ENCODE data around the gene TBX4. TPM values are rescaled to one million over a fixed set of nuclear protein-coding genes. Genes with fewer than 3 reads are reported as not detected.

Gene TBX4
- total and polyA plus RNA-seq, 2 of the 13 experiments (the other 11 are each of a cell fraction or from before 2014, with no cell fraction given), result 0.11 to 1.1 TPM

DNA sequence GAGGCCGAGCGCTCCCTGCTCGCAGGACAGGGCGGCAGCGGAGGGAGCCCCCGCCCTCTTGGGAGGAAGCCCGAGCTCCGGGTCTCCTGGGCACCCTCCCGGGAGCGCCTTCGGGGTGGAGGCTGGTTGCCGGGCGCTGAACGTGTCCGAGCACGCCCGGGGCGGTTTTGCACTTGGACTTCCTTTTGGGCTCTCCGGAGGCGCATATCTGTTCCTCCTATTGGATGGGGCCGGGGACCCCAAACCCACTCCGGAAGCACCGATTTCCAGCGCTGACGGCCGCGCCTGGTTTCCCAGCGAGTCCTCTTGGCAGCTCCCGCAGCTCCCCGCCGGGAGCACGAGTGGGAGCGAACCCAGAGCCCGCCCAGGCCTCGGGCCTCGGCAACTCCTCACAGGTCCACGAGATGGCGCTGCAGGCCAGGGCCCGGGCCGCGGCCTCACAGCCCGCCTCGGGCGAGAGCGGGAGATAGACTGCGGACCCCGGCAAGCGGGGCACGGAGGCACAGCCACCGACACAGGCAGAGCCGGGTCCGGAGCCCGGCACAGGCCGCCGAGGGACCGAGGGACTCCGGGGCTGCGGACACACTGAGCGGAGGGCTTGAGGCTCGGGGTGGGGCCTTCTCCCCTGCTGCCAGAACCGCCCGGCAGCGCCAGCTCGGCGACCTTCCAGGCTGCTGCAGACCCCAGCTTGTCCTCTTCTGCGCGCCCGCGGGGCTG, 39.9 kb upstream of the TBX4 start (continued):
- TF ChIP-seq TMF1 (CRISPR knock-in tag; IDR thresholded peaks at IDR 0.05; ENCODE audit: low read depth), result peak; percentile 77
- peak; percentile 85 for TF ChIP-seq ZSCAN20 (CRISPR knock-in tag; IDR thresholded peaks at IDR 0.05; ENCODE audit: borderline replicate concordance)
- TF ChIP-seq SKI (IDR thresholded peaks at IDR 0.05; ENCODE audit: partially characterized antibody), result peak; percentile 34
- TF ChIP-seq SMARCE1 (IDR thresholded peaks at IDR 0.05; ENCODE audit: borderline replicate concordance), result no peak
- TF ChIP-seq ZNF816 (CRISPR knock-in tag; IDR thresholded peaks at IDR 0.05; ENCODE audit: borderline replicate concordance), result no peak; the same call in 1 of the 2 replicates
- TF ChIP-seq, protein P1, sequence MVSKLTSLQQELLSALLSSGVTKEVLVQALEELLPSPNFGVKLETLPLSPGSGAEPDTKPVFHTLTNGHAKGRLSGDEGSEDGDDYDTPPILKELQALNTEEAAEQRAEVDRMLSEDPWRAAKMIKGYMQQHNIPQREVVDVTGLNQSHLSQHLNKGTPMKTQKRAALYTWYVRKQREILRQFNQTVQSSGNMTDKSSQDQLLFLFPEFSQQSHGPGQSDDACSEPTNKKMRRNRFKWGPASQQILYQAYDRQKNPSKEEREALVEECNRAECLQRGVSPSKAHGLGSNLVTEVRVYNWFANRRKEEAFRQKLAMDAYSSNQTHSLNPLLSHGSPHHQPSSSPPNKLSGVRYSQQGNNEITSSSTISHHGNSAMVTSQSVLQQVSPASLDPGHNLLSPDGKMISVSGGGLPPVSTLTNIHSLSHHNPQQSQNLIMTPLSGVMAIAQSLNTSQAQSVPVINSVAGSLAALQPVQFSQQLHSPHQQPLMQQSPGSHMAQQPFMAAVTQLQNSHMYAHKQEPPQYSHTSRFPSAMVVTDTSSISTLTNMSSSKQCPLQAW (CRISPR knock-in tag; IDR thresholded peaks at IDR 0.05), result peak; percentile 79
- no peak for TF ChIP-seq HIVEP1 (CRISPR knock-in tag; IDR thresholded peaks at IDR 0.05)
- TF ChIP-seq MZF1 (CRISPR knock-in tag; IDR thresholded peaks at IDR 0.05; ENCODE audit: borderline replicate concordance), result no peak
- TF ChIP-seq, protein P2, sequence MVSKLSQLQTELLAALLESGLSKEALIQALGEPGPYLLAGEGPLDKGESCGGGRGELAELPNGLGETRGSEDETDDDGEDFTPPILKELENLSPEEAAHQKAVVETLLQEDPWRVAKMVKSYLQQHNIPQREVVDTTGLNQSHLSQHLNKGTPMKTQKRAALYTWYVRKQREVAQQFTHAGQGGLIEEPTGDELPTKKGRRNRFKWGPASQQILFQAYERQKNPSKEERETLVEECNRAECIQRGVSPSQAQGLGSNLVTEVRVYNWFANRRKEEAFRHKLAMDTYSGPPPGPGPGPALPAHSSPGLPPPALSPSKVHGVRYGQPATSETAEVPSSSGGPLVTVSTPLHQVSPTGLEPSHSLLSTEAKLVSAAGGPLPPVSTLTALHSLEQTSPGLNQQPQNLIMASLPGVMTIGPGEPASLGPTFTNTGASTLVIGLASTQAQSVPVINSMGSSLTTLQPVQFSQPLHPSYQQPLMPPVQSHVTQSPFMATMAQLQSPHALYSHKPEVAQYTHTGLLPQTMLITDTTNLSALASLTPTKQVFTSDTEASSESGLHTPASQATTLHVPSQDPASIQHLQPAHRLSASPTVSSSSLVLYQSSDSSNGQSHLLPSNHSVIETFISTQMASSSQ (IDR thresholded peaks at IDR 0.05; ENCODE audit: low read depth), result no peak
- TF ChIP-seq, protein P2 (CRISPR knock-in tag; IDR thresholded peaks at IDR 0.05; ENCODE audit: borderline replicate concordance), result peak; percentile 59; the same call in 1 of the 2 replicates
- TF ChIP-seq, protein P3, sequence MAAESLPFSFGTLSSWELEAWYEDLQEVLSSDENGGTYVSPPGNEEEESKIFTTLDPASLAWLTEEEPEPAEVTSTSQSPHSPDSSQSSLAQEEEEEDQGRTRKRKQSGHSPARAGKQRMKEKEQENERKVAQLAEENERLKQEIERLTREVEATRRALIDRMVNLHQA (CRISPR knock-in tag; IDR thresholded peaks at IDR 0.05), result no peak
- peak; percentile 13 for TF ChIP-seq ZFP36 (IDR thresholded peaks at IDR 0.05; ENCODE audit: borderline replicate concordance, low read depth, low read length, partially characterized antibody)
- TF ChIP-seq BORCS8-MEF2B (CRISPR knock-in tag; IDR thresholded peaks at IDR 0.05), result no peak; the same call in 1 of the 2 replicates
- peak; percentile 70 for TF ChIP-seq HNRNPLL (IDR thresholded peaks at IDR 0.05; ENCODE audit: low read depth, low read length, poor library complexity, severe bottlenecking)
- peak; percentile 69 for TF ChIP-seq YY1 (IDR thresholded peaks at IDR 0.05; ENCODE audit: insufficient read depth, insufficient replicate concordance, low read depth, low read length)
- TF ChIP-seq ZNF121 (CRISPR knock-in tag; IDR thresholded peaks at IDR 0.05), result peak; percentile 70; the same call in 1 of the 2 replicates
- TF ChIP-seq ZNF317 (CRISPR knock-in tag; IDR thresholded peaks at IDR 0.05), result peak; percentile 91
- TF ChIP-seq, protein P4, sequence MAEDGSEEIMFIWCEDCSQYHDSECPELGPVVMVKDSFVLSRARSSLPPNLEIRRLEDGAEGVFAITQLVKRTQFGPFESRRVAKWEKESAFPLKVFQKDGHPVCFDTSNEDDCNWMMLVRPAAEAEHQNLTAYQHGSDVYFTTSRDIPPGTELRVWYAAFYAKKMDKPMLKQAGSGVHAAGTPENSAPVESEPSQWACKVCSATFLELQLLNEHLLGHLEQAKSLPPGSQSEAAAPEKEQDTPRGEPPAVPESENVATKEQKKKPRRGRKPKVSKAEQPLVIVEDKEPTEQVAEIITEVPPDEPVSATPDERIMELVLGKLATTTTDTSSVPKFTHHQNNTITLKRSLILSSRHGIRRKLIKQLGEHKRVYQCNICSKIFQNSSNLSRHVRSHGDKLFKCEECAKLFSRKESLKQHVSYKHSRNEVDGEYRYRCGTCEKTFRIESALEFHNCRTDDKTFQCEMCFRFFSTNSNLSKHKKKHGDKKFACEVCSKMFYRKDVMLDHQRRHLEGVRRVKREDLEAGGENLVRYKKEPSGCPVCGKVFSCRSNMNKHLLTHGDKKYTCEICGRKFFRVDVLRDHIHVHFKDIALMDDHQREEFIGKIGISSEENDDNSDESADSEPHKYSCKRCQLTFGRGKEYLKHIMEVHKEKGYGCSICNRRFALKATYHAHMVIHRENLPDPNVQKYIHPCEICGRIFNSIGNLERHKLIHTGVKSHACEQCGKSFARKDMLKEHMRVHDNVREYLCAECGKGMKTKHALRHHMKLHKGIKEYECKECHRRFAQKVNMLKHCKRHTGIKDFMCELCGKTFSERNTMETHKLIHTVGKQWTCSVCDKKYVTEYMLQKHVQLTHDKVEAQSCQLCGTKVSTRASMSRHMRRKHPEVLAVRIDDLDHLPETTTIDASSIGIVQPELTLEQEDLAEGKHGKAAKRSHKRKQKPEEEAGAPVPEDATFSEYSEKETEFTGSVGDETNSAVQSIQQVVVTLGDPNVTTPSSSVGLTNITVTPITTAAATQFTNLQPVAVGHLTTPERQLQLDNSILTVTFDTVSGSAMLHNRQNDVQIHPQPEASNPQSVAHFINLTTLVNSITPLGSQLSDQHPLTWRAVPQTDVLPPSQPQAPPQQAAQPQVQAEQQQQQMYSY (CRISPR knock-in tag; IDR thresholded peaks at IDR 0.05), result 0 out of 2 replicates have a peak, but pooled peaks have one; percentile 14

Measured in HepG2 (cell line).